Colonic mucosa (tissue), 4 donors: ENCODE results near the gene LYPD4. TPM values are rescaled to one million over a fixed set of nuclear protein-coding genes. Genes with fewer than 3 reads are reported as not detected.

Experiments used
- DNase-seq: peaks from one replicate; pipeline ENCODE4 v3.0.0-alpha.2; 2020
- H3K27ac ChIP-seq: fragments of 200-600 bp; one replicate; pipeline ENCODE4 v1.8.0; 2021
- H3K27me3 ChIP-seq: fragments of 200-600 bp; one replicate; pipeline ENCODE4 v1.8.0; 2021
- H3K36me3 ChIP-seq: fragments of 200-600 bp; one replicate; pipeline ENCODE4 v1.8.0; 2021
- H3K4me1 ChIP-seq: fragments of 200-600 bp; one replicate; pipeline ENCODE4 v1.8.0; 2021; ENCODE audit warnings: mild to moderate bottlenecking
- H3K4me3 ChIP-seq: fragments of 200-600 bp; one replicate; pipeline ENCODE4 v1.8.0; 2021
- H3K9ac ChIP-seq, 2 donors: one replicate each; pipeline ENCODE4 v1.7.0; 2013; ENCODE audit warnings: control low read depth in 2 of 2, low read depth in 2 of 2, low read length in 2 of 2
- H3K9me3 ChIP-seq: fragments of 200-600 bp; one replicate; pipeline ENCODE4 v1.8.0; 2021
- intact Hi-C: fragments of 100-400 bp; cut with DNase I; formaldehyde crosslinking; loops from one replicate; pipeline ENCODE4 v1.14.1; 2022
- total RNA-seq, 2 donors: library from RNA; stranded (reverse); fragmentation: NEBNext Ultra II Directional in 1 of 2; extraction: Animal tissue kit (Norgen Biotek cat#: 25700) in 1 of 2; gene quantifications; one replicate each; pipeline ENCODE4 v1.2.1, GENCODE V29; 2021
- TF ChIP-seq, protein P1 (sequence below): fragments of 200-600 bp; IDR thresholded peaks from one replicate; pipeline ENCODE4 v1.8.0; 2022; ENCODE audit warnings: antibody characterized with exemption, mild to moderate bottlenecking
- donor health status: healthy.
- donor health status: DM: no; HTN: no; CAD: no.
- donor health status: DM: no; HTN: no; CAD: no.

Gene LYPD4
- total RNA-seq, 2 donors from 2014 or later, result not detected

DNA sequence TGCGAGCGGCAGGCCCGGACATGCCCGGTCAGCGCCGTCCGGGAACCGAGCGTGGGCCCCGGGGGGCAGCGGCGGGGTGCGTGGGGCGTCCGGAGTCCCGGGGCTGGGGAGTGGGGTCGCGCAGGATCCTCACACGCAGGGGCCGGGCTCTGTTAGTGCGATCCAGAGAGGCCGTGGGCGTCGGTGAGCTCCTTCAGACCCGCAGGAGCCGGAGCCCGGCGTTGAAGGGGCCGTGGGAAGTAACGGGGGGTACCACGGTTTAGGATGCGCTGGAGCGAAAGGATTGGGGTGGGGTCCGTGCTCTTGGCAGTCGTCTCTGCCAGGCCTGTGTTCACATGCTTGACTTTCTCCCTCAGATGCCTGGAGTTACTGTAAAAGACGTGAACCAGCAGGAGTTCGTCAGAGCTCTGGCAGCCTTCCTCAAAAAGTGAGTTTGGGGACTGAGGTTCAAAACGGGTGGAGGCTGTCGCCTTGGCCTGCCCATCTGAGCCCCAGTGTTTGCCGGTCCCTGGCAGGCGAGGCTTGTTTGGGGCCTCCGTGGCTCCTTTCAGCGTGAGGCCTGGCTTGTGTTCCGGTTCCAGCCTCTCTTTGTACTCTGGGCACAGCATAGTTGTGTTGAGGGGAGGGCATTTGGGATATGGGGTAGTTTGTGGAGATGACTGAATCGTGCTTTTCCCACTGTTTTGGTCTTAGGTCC lies 16.1 kb upstream of the LYPD4 start:
- no peak for DNase-seq
- TF ChIP-seq, protein P1, sequence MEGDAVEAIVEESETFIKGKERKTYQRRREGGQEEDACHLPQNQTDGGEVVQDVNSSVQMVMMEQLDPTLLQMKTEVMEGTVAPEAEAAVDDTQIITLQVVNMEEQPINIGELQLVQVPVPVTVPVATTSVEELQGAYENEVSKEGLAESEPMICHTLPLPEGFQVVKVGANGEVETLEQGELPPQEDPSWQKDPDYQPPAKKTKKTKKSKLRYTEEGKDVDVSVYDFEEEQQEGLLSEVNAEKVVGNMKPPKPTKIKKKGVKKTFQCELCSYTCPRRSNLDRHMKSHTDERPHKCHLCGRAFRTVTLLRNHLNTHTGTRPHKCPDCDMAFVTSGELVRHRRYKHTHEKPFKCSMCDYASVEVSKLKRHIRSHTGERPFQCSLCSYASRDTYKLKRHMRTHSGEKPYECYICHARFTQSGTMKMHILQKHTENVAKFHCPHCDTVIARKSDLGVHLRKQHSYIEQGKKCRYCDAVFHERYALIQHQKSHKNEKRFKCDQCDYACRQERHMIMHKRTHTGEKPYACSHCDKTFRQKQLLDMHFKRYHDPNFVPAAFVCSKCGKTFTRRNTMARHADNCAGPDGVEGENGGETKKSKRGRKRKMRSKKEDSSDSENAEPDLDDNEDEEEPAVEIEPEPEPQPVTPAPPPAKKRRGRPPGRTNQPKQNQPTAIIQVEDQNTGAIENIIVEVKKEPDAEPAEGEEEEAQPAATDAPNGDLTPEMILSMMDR, result no peak
- H3K27ac ChIP-seq, result peak overlapping the region; percentile 97
- intact Hi-C loops, result no loop called here
- H3K36me3 ChIP-seq, result peaks cover 22% of the 10 kb centered on the region
- H3K9me3 ChIP-seq, result no peaks in the 10 kb centered on the region
- H3K4me1 ChIP-seq, result peaks cover 11% of the 10 kb centered on the region
- no peaks in the 10 kb centered on the region for H3K27me3 ChIP-seq
- H3K4me3 ChIP-seq, result peak overlapping the region; percentile 86
- peak overlapping the region; percentile 89 to 98 for H3K9ac ChIP-seq

DNA sequence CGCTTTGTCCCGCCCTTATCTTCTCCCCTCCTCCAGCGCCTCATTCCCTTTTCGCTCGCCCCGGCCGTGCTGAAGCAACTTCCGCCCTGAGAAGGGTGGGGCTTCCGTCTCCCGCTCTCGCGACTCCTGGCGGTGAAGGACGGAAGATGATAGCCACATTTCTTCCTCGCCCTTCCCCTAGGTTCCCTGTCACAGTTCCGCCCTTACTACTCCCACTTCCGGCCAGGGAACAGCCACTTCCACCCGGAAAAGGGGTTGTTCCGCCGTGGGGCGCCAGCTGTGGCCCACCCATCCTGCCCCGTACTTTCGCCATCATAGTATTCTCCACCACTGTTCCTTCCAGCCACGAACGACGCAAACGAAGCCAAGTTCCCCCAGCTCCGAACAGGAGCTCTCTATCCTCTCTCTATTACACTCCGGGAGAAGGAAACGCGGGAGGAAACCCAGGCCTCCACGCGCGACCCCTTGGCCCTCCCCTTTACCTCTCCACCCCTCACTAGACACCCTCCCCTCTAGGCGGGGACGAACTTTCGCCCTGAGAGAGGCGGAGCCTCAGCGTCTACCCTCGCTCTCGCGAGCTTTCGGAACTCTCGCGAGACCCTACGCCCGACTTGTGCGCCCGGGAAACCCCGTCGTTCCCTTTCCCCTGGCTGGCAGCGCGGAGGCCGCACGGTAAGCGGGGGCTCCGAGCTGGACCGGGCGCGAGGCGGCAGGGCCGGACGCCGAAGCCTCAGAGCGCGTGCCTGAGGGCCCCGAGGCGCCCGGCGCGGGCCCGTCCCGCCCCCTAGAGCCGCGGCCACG lies 15.3 kb upstream of the LYPD4 start, which contains the start of gene RPS19:
Gene RPS19 (plus strand): TSS at position 638 of the 801 bp plus-strand sequence. CDS start 520 bp downstream, outside the sequence.
- DNase-seq, result peak; percentile 99
- peak within 1 kb of the TSS; percentile 97 for H3K27ac ChIP-seq
- intact Hi-C loops, result no loop called here
- peak within 1 kb of the TSS; percentile 89 to 98 for H3K9ac ChIP-seq
- peak within 1 kb of the TSS; percentile 86 for H3K4me3 ChIP-seq
- H3K9me3 ChIP-seq, result no peaks in the 10 kb centered on the region
- H3K4me1 ChIP-seq, result peaks cover 11% of the 10 kb centered on the region
- H3K36me3 ChIP-seq, result peaks cover 20% of the 10 kb centered on the region
- TF ChIP-seq, protein P1, result peak; percentile 71
- H3K27me3 ChIP-seq, result no peaks in the 10 kb centered on the region

DNA sequence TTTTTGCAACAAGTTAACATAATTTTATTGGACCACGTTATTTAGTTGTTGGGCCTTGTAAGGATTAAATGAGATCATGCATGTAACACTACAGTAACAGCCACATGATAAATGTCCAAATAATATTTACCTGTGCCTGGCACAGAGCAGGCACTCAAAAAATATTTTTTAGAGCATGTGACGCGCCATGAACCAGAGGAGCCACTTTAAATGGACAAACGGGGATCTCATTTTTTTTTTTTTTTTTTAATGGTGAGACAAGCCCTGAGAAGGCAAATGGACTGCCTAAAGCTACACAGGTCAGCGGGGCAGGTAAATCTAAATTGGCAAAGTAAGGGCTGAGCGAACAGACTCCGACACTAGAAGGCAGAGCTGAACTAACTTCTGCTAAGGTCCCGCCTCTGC lies 14.7 kb upstream of the LYPD4 start:
- Histone ChIP-seq H3K9me3 (no peaks in the 10 kb centered on the region), H3K27ac (peak overlapping the region; percentile 97), H3K4me3 (peak overlapping the region; percentile 86), H3K27me3 (no peaks in the 10 kb centered on the region), H3K36me3 (peaks cover 14% of the 10 kb centered on the region), H3K4me1 (peaks cover 11% of the 10 kb centered on the region), H3K9ac (peak overlapping the region; percentile 4 to 98)
- intact Hi-C loops, result no loop called here
- DNase-seq, result no peak
- TF ChIP-seq, protein P1, result no peak

DNA sequence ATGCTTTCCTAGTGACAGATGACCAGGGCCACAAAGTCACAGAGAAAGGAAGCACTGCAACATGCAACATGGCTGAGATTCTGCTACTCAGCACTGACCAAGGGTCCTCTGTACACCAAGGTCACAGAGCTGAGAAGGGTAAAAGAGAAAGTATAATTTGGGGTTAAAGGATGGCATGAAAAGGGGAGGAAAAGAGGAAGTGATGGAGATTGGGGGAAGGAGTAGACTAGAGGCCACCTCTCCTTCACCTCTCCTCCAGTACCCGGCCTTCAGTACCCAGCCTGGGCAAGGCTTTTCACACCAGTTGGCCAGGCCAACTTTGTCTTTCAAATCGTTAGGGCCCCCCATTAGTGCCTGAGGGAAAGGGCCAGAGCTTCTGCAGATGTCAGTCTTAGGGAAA lies 9.3 kb upstream of the LYPD4 start:
- TF ChIP-seq, protein P1, result no peak
- H3K36me3 ChIP-seq, result no peaks in the 10 kb centered on the region
- no peak overlapping the region for H3K27ac ChIP-seq
- H3K4me3 ChIP-seq, result no peak overlapping the region
- intact Hi-C loops, result no loop called here
- H3K4me1 ChIP-seq, result no peaks in the 10 kb centered on the region
- no peak for DNase-seq
- H3K27me3 ChIP-seq, result peaks cover 5% of the 10 kb centered on the region
- H3K9ac ChIP-seq, result no peak overlapping the region
- H3K9me3 ChIP-seq, result no peaks in the 10 kb centered on the region

DNA sequence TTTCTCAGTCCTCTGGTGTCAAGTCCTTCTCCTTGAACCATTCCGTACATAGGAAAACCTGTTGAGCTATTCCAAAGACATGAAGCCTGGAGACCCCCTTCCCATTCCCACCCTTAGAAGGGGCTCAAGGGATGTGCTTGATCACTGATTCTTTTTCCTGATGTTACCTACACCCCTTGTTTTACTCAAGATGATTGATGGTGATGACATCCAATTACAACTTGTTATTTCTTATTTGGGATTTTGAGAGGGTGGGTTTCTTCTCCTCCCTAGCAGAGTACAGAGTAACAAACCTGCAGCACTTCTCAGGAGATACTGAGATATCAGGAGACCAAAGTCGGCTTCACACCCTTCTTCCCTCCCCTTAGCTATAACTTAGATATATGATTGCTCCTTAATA lies 8.9 kb upstream of the LYPD4 start:
- Histone ChIP-seq H3K27me3 (peaks cover 5% of the 10 kb centered on the region), H3K9me3 (no peaks in the 10 kb centered on the region), H3K4me3 (no peak overlapping the region), H3K36me3 (no peaks in the 10 kb centered on the region), H3K27ac (no peak overlapping the region), H3K4me1 (no peaks in the 10 kb centered on the region), H3K9ac (no peak overlapping the region)
- TF ChIP-seq, protein P1, result no peak
- DNase-seq, result no peak
- intact Hi-C loops, result no loop called here
